Left ventricle myocardium inferior (tissue), 1 donor: ENCODE data around the gene HAUS7. TPM values are rescaled to one million over a fixed set of nuclear protein-coding genes. Genes with fewer than 3 reads are reported as not detected.

Experiments used
- DNase-seq: peaks from one replicate; pipeline ENCODE4 v3.0.0-alpha.2; 2020
- H3K27ac ChIP-seq: fragments of 200-600 bp; replicated peaks from 2 replicates; pipeline ENCODE4 v1.8.0; 2021
- H3K27me3 ChIP-seq: fragments of 200-600 bp; 2 replicates; pipeline ENCODE4 v1.8.0; 2021; ENCODE audit warnings: low read depth
- H3K36me3 ChIP-seq: fragments of 200-600 bp; 2 replicates; pipeline ENCODE4 v1.8.0; 2021
- H3K4me1 ChIP-seq: fragments of 200-600 bp; 2 replicates; pipeline ENCODE4 v1.8.0; 2021
- H3K4me3 ChIP-seq: fragments of 200-600 bp; 2 replicates; pipeline ENCODE4 v1.8.0; 2021; ENCODE audit warnings: mild to moderate bottlenecking, moderate library complexity
- H3K9me3 ChIP-seq: fragments of 200-600 bp; replicated peaks from 2 replicates; pipeline ENCODE4 v1.8.0; 2021
- intact Hi-C: fragments of 100-400 bp; cut with micrococcal nuclease; formaldehyde crosslinking; loops from one replicate; pipeline ENCODE4 v1.11.0; 2022
- total RNA-seq: library from RNA; stranded (reverse); fragmentation: NEBNext Ultra II Directional; extraction: Animal tissue kit (Norgen Biotek cat#: 25700); gene quantifications from one replicate; pipeline ENCODE4 v1.2.1, GENCODE V29; 2021
- TF ChIP-seq, protein P1 (sequence below): fragments of 200-600 bp; IDR thresholded peaks from 2 replicates; pipeline ENCODE4 v1.8.0; 2021; ENCODE audit warnings: antibody characterized with exemption, mild to moderate bottlenecking, borderline replicate concordance
- donor health status: DM: no; HTN: yes; CAD: no; lungs with severe emphysema.

HAUS7 gene
- total RNA-seq, 1 donor from 2014 or later: 17.0 TPM

DNA sequence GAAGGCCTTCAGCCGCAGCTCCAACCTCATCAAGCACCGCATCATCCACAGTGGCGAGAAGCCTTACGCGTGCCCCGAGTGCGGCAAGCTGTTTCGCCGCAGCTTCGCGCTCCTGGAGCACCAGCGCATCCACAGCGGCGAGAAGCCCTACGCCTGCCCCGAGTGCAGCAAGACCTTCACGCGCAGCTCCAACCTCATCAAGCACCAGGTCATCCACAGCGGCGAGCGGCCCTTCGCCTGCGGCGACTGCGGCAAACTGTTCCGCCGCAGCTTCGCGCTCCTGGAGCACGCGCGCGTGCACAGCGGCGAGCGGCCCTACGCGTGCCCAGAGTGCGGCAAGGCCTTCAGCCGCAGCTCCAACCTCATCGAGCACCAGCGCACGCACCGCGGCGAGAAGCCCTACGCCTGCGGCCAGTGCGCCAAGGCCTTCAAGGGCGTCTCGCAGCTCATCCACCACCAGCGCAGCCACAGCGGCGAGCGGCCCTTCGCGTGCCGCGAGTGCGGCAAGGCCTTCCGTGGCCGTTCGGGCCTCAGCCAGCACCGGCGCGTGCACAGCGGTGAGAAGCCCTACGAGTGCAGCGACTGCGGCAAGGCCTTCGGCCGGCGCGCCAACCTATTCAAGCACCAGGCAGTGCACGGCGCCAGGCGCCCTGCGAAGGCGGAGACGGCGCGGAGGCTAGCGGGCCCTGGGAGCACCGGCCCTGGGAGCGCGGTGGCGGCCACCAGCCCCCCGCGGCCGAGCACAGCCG is 49.4 kb downstream of the HAUS7 start:
- TF ChIP-seq, protein P1, sequence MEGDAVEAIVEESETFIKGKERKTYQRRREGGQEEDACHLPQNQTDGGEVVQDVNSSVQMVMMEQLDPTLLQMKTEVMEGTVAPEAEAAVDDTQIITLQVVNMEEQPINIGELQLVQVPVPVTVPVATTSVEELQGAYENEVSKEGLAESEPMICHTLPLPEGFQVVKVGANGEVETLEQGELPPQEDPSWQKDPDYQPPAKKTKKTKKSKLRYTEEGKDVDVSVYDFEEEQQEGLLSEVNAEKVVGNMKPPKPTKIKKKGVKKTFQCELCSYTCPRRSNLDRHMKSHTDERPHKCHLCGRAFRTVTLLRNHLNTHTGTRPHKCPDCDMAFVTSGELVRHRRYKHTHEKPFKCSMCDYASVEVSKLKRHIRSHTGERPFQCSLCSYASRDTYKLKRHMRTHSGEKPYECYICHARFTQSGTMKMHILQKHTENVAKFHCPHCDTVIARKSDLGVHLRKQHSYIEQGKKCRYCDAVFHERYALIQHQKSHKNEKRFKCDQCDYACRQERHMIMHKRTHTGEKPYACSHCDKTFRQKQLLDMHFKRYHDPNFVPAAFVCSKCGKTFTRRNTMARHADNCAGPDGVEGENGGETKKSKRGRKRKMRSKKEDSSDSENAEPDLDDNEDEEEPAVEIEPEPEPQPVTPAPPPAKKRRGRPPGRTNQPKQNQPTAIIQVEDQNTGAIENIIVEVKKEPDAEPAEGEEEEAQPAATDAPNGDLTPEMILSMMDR: no peak

DNA sequence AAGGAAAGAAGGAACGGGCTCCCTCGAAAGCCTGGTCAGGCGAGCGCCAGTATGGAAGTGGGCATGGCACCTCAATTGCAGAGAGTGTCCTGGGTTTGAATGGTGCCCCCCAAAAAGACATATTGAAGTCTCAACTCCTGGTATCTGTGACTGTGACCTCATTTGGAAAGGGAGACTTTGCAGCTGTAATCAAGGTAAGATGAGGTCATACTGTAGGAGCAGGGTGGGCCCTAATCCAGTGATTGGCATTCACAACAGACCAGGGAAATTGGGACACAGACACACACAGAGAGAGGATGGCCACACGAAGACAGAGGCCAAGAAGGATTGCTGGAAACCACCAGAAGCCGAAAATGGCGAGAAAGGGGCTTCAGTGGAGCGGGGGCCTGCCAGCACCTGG is 52.7 kb downstream of the HAUS7 start:
- Histone ChIP-seq H3K36me3 (no peaks in the 10 kb centered on the region), H3K27ac (no peak overlapping the region), H3K4me1 (no peaks in the 10 kb centered on the region), H3K27me3 (no peaks in the 10 kb centered on the region), H3K9me3 (no peaks in the 10 kb centered on the region), H3K4me3 (no peak overlapping the region)
- TF ChIP-seq, protein P1: no peak
- intact Hi-C loops: no loop called here
- DNase-seq: no peak

More for the DNA sequence above, 49.4 kb downstream of the HAUS7 start:
- intact Hi-C loops: no loop called here
- Histone ChIP-seq H3K36me3 (no peaks in the 10 kb centered on the region), H3K27me3 (no peaks in the 10 kb centered on the region), H3K4me3 (no peak overlapping the region), H3K27ac (no peak overlapping the region), H3K9me3 (no peaks in the 10 kb centered on the region), H3K4me1 (peaks cover 4% of the 10 kb centered on the region)
- no peak for DNase-seq

DNA sequence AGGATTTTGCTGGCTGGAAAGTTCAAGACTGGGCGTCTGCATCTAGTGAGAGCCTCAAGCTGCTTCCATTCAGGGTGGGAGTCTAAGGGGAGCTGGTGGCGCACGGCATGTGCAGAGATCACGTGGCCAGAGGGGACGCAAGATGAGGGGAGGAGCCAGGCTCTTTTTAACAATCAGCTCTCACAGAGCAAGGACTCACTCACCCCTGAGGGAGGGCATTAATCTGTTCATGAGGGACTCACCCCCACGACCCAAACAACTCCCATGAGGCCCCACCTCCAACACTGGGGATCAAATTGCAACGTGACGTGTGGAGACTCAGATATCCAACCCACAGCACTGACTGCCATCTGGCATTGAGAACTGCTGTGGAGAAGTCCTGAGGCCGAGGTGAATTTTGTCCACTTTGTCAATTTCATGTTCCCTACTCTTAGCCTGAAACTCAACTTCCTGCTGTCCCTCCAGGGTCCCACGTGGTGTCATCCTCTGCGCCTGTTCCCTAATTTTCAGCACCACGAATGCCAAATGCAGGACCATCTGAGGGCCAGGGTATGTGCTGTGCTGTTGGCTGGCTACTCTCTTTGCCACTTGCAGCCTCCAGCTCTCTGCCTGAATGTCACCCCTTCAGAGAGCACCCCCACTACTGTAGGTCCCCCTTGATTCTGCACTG is 53.5 kb downstream of the HAUS7 start:
- Histone ChIP-seq H3K36me3 (no peaks in the 10 kb centered on the region), H3K9me3 (no peaks in the 10 kb centered on the region), H3K27ac (no peak overlapping the region), H3K4me3 (no peak overlapping the region), H3K4me1 (no peaks in the 10 kb centered on the region), H3K27me3 (peaks cover 4% of the 10 kb centered on the region)
- intact Hi-C loops: no loop called here
- DNase-seq: no peak
- TF ChIP-seq, protein P1: no peak

DNA sequence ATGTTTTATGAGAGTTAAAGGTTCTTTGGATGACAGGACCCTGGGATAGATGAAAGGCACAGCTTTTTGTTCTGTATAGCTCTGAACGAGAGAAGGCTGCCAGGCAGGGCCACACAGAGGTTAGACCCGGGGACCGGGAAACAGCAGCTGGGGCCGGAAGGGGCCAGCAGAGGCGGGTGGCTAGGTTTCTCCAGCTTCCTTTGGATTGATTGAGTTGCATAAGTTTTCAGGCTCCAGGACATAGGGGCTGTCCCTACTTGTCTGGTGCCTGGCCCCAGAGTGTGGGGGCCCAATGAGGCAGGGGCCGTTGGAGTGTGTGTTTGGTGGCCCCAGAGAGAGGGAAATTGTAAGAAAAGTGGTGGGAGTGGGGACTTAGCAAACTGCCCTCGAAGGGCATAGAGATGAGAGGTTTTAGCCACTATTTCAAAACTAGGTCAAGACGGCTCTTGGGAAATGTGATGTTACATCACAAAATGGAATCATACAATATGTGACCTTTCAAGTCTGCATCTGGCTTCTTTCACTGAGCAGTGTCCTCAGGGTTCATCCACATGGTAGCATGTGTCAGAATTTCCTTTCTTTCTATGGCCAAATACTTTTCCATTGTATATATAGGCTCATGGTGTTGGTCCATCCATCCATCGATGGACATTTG is 55.4 kb downstream of the HAUS7 start:
- intact Hi-C loops: no loop called here
- no peak overlapping the region for H3K4me3 ChIP-seq
- TF ChIP-seq, protein P1: no peak
- H3K9me3 ChIP-seq: no peaks in the 10 kb centered on the region
- DNase-seq: peak; percentile 27
- H3K27ac ChIP-seq: peak overlapping the region; percentile 65
- H3K36me3 ChIP-seq: no peaks in the 10 kb centered on the region
- peaks cover 5% of the 10 kb centered on the region for H3K4me1 ChIP-seq
- H3K27me3 ChIP-seq: peaks cover 8% of the 10 kb centered on the region

DNA sequence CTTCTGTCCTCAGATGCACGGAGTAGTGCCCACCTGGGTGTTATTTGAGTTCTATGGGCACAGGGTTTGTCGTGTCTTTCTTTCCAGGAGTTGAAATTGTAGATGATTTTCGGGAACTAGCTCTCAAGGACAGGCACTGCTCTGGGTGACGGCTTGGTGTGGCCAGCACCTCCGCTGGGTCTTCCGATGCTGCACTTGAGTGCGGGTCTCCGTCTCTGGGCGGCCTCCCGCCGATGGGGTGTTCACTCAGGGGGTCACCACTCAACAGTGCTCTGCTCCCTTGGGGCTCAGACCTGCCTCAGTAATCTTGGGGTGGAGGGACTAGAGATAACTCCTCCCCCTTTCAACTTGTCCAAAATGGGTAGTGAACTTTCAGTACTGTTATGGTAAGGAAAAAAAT is 56.6 kb downstream of the HAUS7 start:
- Histone ChIP-seq H3K4me3 (no peak overlapping the region), H3K27me3 (peaks cover 8% of the 10 kb centered on the region), H3K4me1 (peaks cover 5% of the 10 kb centered on the region), H3K36me3 (no peaks in the 10 kb centered on the region), H3K27ac (no peak overlapping the region), H3K9me3 (no peaks in the 10 kb centered on the region)
- intact Hi-C loops: no loop called here
- TF ChIP-seq, protein P1: no peak
- no peak for DNase-seq
